C4-2B (cell line): Measurements from ENCODE around the gene RUFY1.
"Not testable (repeated sequence)": the region's sequence is repeated elsewhere in the genome, so short reads cannot be mapped to it uniquely, and the experiment has no call there.

Experiments used
- CTCF ChIP-seq: fragments of 450-650 bp; conservative IDR thresholded peaks from 2 replicates; pipeline ENCODE4 v1.5.1; 2017; ENCODE audit warnings: mild to moderate bottlenecking
- ZFX ChIP-seq: fragments of 450-650 bp; IDR thresholded peaks from 2 replicates; pipeline ENCODE4 v1.6.1; 2017

- TF ChIP-seq CTCF, ZFX: not testable (repeated sequence)
These were observed 88.9 kb downstream of the RUFY1 start for GRCh38 chr5:179639296-179639695.
